IMR-90 (cell line): Measurements from ENCODE around the gene HARS2. TPM values are rescaled to one million over a fixed set of nuclear protein-coding genes. Genes with fewer than 3 reads are reported as not detected.

ENCODE experiments used
- ATAC-seq: fragments of 200-7000 bp; cut with Tn5 transposase; 2 replicates; pipeline ENCODE4 v1.9.1; 2020; ENCODE audit warnings: low read depth, mild to moderate bottlenecking, moderate library complexity
- BruUV-seq: library from RNA; stranded (reverse); fragments of 400-500 nt; replicated peaks from 2 replicates; lab custom pipeline; 2021; lab: Mats Ljungman, UMichigan
- CTCF ChIA-PET: fragments of 300-600 bp; formaldehyde crosslinking; extraction: SDS; loops from one replicate; lab custom pipeline; 2021; ENCODE audit warnings: antibody characterized with exemption; lab: Yijun Ruan, JAX
- POLR2A ChIA-PET: fragments of 300-600 bp; sonication (Branson Sonifier 250); formaldehyde crosslinking; loops from one replicate; lab custom pipeline; 2022; ENCODE audit warnings: antibody characterized with exemption; ENCODE audit not compliant: unreplicated experiment; lab: Charles Lee
- DNase-seq: peaks from one replicate; pipeline ENCODE4 v3.0.0; 2013
- H2AFZ ChIP-seq: replicated peaks from 2 replicates; pipeline ENCODE3; 2013; ENCODE audit warnings: low read length, mild to moderate bottlenecking; ENCODE audit not compliant: poor library complexity
- H2AK5ac ChIP-seq: 2 replicates; pipeline ENCODE4 v1.6.1; 2013; ENCODE audit warnings: low read depth, low read length, inconsistent platforms
- H2AK9ac ChIP-seq: replicated peaks from 2 replicates; pipeline ENCODE3; 2013; ENCODE audit warnings: mild to moderate bottlenecking, low read depth, low read length, moderate library complexity; ENCODE audit not compliant: poor library complexity
- H2BK120ac ChIP-seq: 2 replicates; pipeline ENCODE4 v1.6.1; 2013; ENCODE audit warnings: low read depth, low read length, inconsistent platforms
- H2BK15ac ChIP-seq: 3 replicates; pipeline ENCODE4 v1.6.1; 2013; ENCODE audit warnings: low read depth, low read length, inconsistent platforms
- H2BK20ac ChIP-seq: 2 replicates; pipeline ENCODE4 v1.6.1; 2013; ENCODE audit warnings: low read depth, mild to moderate bottlenecking, inconsistent platforms, low read length, moderate library complexity
- H2BK5ac ChIP-seq: 2 replicates; pipeline ENCODE4 v1.6.1; 2013; ENCODE audit warnings: mild to moderate bottlenecking, low read depth, low read length, inconsistent platforms; ENCODE audit not compliant: poor library complexity, severe bottlenecking
- H3K14ac ChIP-seq: replicated peaks from 2 replicates; pipeline ENCODE4 v1.6.1; 2013; ENCODE audit warnings: low read depth, low read length, inconsistent platforms
- H3K18ac ChIP-seq: 2 replicates; pipeline ENCODE4 v1.6.1; 2013; ENCODE audit warnings: low read depth, low read length, control low read depth
- H3K23ac ChIP-seq: 2 replicates; pipeline ENCODE4 v1.6.1; 2013; ENCODE audit warnings: low read depth, low read length, inconsistent platforms
- H3K27ac ChIP-seq: 2 replicates; pipeline ENCODE4 v1.5.1; 2013; ENCODE audit warnings: mild to moderate bottlenecking, control low read depth, low read length; ENCODE audit not compliant: insufficient read depth
- H3K27me3 ChIP-seq: 2 replicates; pipeline ENCODE4 v1.6.1; 2013; ENCODE audit warnings: low read length; ENCODE audit not compliant: control insufficient read depth, insufficient read depth
- H3K36me3 ChIP-seq: 2 replicates; pipeline ENCODE4 v1.6.1; 2013; ENCODE audit warnings: low read length, mixed read lengths; ENCODE audit not compliant: control insufficient read depth, insufficient read depth
- H3K4ac ChIP-seq: 2 replicates; pipeline ENCODE4 v1.6.1; 2013; ENCODE audit warnings: low read depth, low read length, inconsistent platforms
- H3K4me1 ChIP-seq: 2 replicates; pipeline ENCODE4 v1.6.1; 2013; ENCODE audit warnings: low read length, mixed read lengths; ENCODE audit not compliant: control insufficient read depth, insufficient read depth
- H3K4me2 ChIP-seq: 2 replicates; pipeline ENCODE4 v1.6.1; 2013; ENCODE audit warnings: low read depth, mild to moderate bottlenecking, control low read depth, low read length, moderate library complexity
- H3K4me3 ChIP-seq: 2 replicates; pipeline ENCODE4 v1.5.1; 2013; ENCODE audit warnings: low read depth, mild to moderate bottlenecking, control low read depth, low read length, moderate library complexity; ENCODE audit not compliant: insufficient read depth
- H3K56ac ChIP-seq: 2 replicates; pipeline ENCODE4 v1.6.1; 2013; ENCODE audit warnings: low read length, inconsistent platforms; ENCODE audit not compliant: insufficient read depth; ENCODE audit errors: extremely low read depth
- H3K79me1 ChIP-seq, 2 experiments: 2 replicates each; pipeline ENCODE4 v1.6.1; 2013; ENCODE audit warnings: low read length in 2 of 2, inconsistent platforms in 1 of 2, low read depth in 1 of 2
- H3K9ac ChIP-seq: 2 replicates; pipeline ENCODE4 v1.6.1; 2013; ENCODE audit warnings: low read depth, low read length, control low read depth
- H3K9me1 ChIP-seq: 2 replicates; pipeline ENCODE4 v1.6.1; 2013; ENCODE audit warnings: low read length, inconsistent platforms; ENCODE audit not compliant: insufficient read depth
- H3K9me3 ChIP-seq: 2 replicates; pipeline ENCODE4 v1.6.1; 2013; ENCODE audit warnings: low read length; ENCODE audit not compliant: control insufficient read depth, insufficient read depth
- H4K20me1 ChIP-seq: 2 replicates; pipeline ENCODE4 v1.6.1; 2013; ENCODE audit warnings: low read length, inconsistent platforms; ENCODE audit not compliant: insufficient read depth
- H4K5ac ChIP-seq: 2 replicates; pipeline ENCODE4 v1.6.1; 2013; ENCODE audit warnings: mild to moderate bottlenecking, low read depth, low read length, control low read depth
- H4K8ac ChIP-seq, 2 experiments: 2 replicates each; pipeline ENCODE4 v1.6.1; 2013; ENCODE audit warnings: low read depth in 2 of 2, low read length in 2 of 2, control low read depth in 1 of 2, inconsistent platforms in 1 of 2
- H4K91ac ChIP-seq: 2 replicates; pipeline ENCODE4 v1.6.1; 2013; ENCODE audit warnings: low read depth, low read length, inconsistent platforms; ENCODE audit not compliant: insufficient read depth
- MAFK ChIP-seq: IDR thresholded peaks from 2 replicates; pipeline ENCODE4 v1.6.1; 2012; ENCODE audit warnings: low read depth, low read length, improper control_type of control experiment
- POLR2A ChIP-seq: IDR thresholded peaks from 2 replicates; pipeline ENCODE4 v1.6.1; 2012; ENCODE audit warnings: mild to moderate bottlenecking, low read depth, low read length
- RCOR1 ChIP-seq: IDR thresholded peaks from 2 replicates; pipeline ENCODE4 v1.6.1; 2012; ENCODE audit warnings: mild to moderate bottlenecking, low read length, improper control_type of control experiment; ENCODE audit not compliant: insufficient replicate concordance
- SMC3 ChIP-seq: fragments of 150-350 bp; IDR thresholded peaks from 2 replicates; pipeline ENCODE4 v1.6.1; 2016; ENCODE audit warnings: low read depth, mild to moderate bottlenecking, antibody characterized with exemption, low read length, moderate library complexity
- WGBS, 2 experiments: methylation state at CpG; one replicate each; pipeline versions ENCODE4 v1.1.5 to v1.1.7; 2013; ENCODE audit warnings: missing lambda C conversion rate in 2 of 2; ENCODE audit not compliant: insufficient read length in 1 of 2; ENCODE audit errors: extremely low coverage in 2 of 2; 5-methylcytosine and 5-hydroxymethylcytosine counted together
- dilution Hi-C: fragments of 300-500 bp; cut with HindIII; formaldehyde crosslinking; loops from one replicate; pipeline ENCODE4 v1.14.3; 2018; ENCODE audit warnings: low sequenced_read_pairs; ENCODE audit not compliant: unreplicated experiment
- in situ Hi-C: fragments of 300-500 bp; cut with MboI; formaldehyde crosslinking; loops from 3 replicates; pipeline ENCODE4 v1.14.3; 2019; ENCODE audit warnings: low sequenced_read_pairs, inconsistent platforms, mixed read lengths
- intact Hi-C: fragments of 100-400 bp; cut with micrococcal nuclease; formaldehyde crosslinking; loops from 2 replicates; pipeline ENCODE4 v1.10.0; 2022
- polyA plus RNA-seq, 3 experiments: library from polyadenylated mRNA; depleted of rRNA; stranded (reverse); fragments of >200 nt; gene quantifications; 2 replicates each; pipeline ENCODE4 v1.2.3, GENCODE V29; 2012; ENCODE audit warnings: low replicate concordance in 1 of 3
- total RNA-seq: library from RNA; depleted of rRNA; stranded (reverse); fragments of >200 nt; gene quantifications from 2 replicates; pipeline ENCODE4 v1.2.3, GENCODE V29; 2012

HARS2 gene
- total and polyA plus RNA-seq, 2 of the 4 experiments (the other 2 are of a cell fraction): 30.1 to 33.0 TPM

GRCh38 chr5:140725799-140726471, 34.7 kb downstream of the HARS2 start (continued):
- no peak for TF ChIP-seq SMC3
- no peak for TF ChIP-seq POLR2A

GRCh38 chr5:140733098-140733497, 41.8 kb downstream of the HARS2 start:
- H2BK120ac ChIP-seq: no peak overlapping the region
- H3K56ac ChIP-seq: no peak overlapping the region
- no peak overlapping the region for H3K14ac ChIP-seq
- ATAC-seq: no peak
- BruUV-seq: no TSS peak
- no peak overlapping the region for H3K4me2 ChIP-seq
- no peak overlapping the region for H2AFZ ChIP-seq
- H2BK5ac ChIP-seq: no peak overlapping the region
- no peak overlapping the region for H3K4ac ChIP-seq
- dilution Hi-C loops: no loop called here
- H3K4me3 ChIP-seq: no peak overlapping the region
- H3K18ac ChIP-seq: no peak overlapping the region
- H3K23ac ChIP-seq: no peak overlapping the region
- no peak overlapping the region for H4K8ac ChIP-seq
- DNase-seq: no peak
- H4K91ac ChIP-seq: no peak overlapping the region
- intact Hi-C loops: no loop called here
- no peak overlapping the region for H3K9ac ChIP-seq
- H2BK15ac ChIP-seq: no peak overlapping the region
- no peak overlapping the region for H2AK9ac ChIP-seq
- H2AK5ac ChIP-seq: no peak overlapping the region
- no peaks in the 10 kb centered on the region for H3K36me3 ChIP-seq
- ChIA-PET POLR2A (no interaction called here), CTCF (interaction anchor here (0.6 kb wide), 1 partner anchor 89 kb away, joined by 4 read pairs; no protein-coding TSS in a partner anchor)
- whole genome bisulfite sequencing, 2 experiments: no CpG with 5 or more reads among the region's 4 CpGs
- H3K9me3 ChIP-seq: no peaks in the 10 kb centered on the region
- in situ Hi-C loops: no loop called here
- no peaks in the 10 kb centered on the region for H3K4me1 ChIP-seq
- H4K5ac ChIP-seq: no peak overlapping the region
- H3K79me1 ChIP-seq: no peaks in the 10 kb centered on the region
- H3K9me1 ChIP-seq: no peaks in the 10 kb centered on the region
- TF ChIP-seq RCOR1 (no peak), MAFK (no peak)
- no peak overlapping the region for H2BK20ac ChIP-seq
- no peaks in the 10 kb centered on the region for H3K27me3 ChIP-seq
- no peak overlapping the region for H3K27ac ChIP-seq
- no peaks in the 10 kb centered on the region for H4K20me1 ChIP-seq
